Peyer's patch (tissue), 4 donors: ENCODE data around the gene ARFRP1. TPM values are rescaled to one million over a fixed set of nuclear protein-coding genes. Genes with fewer than 3 reads are reported as not detected.

Experiments
- DNase-seq, 3 donors: peaks; one replicate each; pipeline ENCODE4 v3.0.0-alpha.2; 2017 to 2019
- H3K27ac ChIP-seq, 4 donors: fragments of 200-600 bp; sonication (generic); one replicate each; pipeline ENCODE4 v1.5.1; 2016 to 2019
- H3K27me3 ChIP-seq, 2 donors: fragments of 200-600 bp; sonication (generic); one replicate each; pipeline ENCODE4 v1.5.1; 2019
- H3K36me3 ChIP-seq, 3 donors: fragments of 200-600 bp; sonication (generic); one replicate each; pipeline ENCODE4 v1.5.1; 2016 to 2019
- H3K4me1 ChIP-seq, 4 donors: fragments of 200-600 bp; sonication (generic); one replicate each; pipeline ENCODE4 v1.5.1; 2016 to 2019
- H3K4me3 ChIP-seq, 4 donors: fragments of 200-600 bp; sonication (generic); 1 replicate in 3 of 4; 2 replicates in 1 of 4; pipeline ENCODE4 v1.5.1; 2016 to 2019; ENCODE audit warnings: mild to moderate bottlenecking in 1 of 4
- H3K9me3 ChIP-seq, 4 donors: fragments of 200-600 bp; sonication (generic); one replicate each; pipeline ENCODE4 v1.5.1; 2016 to 2019; ENCODE audit warnings: mild to moderate bottlenecking in 1 of 4
- CTCF ChIP-seq, 6 experiments: fragments of 450-650 bp in 4 of 6; fragments of 200-600 bp in 2 of 6; sonication (generic) in 1 of 6; IDR thresholded peaks; one replicate each; pipeline ENCODE4 v1.5.1; 2017 to 2019; ENCODE audit warnings: antibody characterized with exemption in 6 of 6, mild to moderate bottlenecking in 3 of 6, moderate library complexity in 1 of 6
- POLR2A ChIP-seq, 2 donors: fragments of 450-650 bp; IDR thresholded peaks; one replicate each; pipeline ENCODE4 v1.5.1; 2017; ENCODE audit warnings: antibody characterized with exemption in 2 of 2, mild to moderate bottlenecking in 2 of 2, moderate library complexity in 2 of 2
- total RNA-seq, 4 donors: library from RNA; depleted of rRNA; stranded (reverse); fragments of >200 nt; gene quantifications; one replicate each; pipeline ENCODE4 v1.1.0, GENCODE V29; 2016

ARFRP1 gene
- total RNA-seq, 4 donors from 2014 or later: 39.1 to 67.6 (median 46.3) TPM

GRCh38 chr20:63679799-63680305, 27.9 kb downstream of the ARFRP1 start:
- Histone ChIP-seq H3K27ac (no peak overlapping the region), H3K4me1 (peaks cover 0 to 6% (median 0%) of the 10 kb centered on the region in 4 donors)

DNA sequence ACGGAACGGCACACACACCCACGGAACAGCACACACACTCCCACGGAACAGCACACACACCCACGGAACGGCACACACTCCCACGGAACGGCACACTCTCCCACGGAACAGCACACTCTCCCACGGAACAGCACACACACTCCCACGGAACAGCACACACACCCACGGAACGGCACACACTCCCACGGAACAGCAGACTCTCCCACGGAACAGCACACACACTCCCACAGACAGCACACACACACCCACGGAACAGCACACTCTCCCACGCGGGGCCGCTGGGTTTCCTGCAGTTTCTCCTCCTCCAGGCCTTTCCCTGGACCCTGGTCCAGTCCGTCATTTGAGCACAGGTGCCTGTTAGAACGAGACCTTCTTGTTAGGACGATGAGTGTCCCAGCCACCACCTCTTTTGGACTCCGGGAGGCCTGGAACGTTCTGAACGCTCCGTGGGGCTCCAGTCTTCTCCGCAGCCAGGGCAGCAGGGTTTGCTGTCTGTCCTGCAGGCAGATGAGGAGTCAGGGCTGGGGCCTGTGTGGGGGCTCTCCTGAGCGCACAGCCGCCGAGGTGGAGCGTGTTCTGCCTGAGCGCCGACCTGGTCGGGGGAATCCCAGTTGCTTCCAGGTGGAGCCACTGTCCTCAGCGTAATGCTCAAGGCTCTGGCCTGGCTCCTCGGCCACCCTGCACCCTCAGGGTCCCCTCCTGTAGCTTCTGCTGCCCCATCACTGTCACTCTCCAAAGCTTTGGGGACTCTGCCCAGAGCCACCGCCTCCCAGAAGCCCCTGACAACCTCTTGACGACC, 28.9 kb downstream of the ARFRP1 start:
- no peaks in the 10 kb centered on the region for H3K27me3 ChIP-seq
- peaks cover 0 to 6% (median 0%) of the 10 kb centered on the region in 4 donors for H3K4me1 ChIP-seq
- no peak overlapping the region for H3K4me3 ChIP-seq
- H3K36me3 ChIP-seq: peaks cover 0 to 28% (median 0%) of the 10 kb centered on the region in 3 donors
- no peak for DNase-seq
- no peaks in the 10 kb centered on the region for H3K9me3 ChIP-seq
- no peak for TF ChIP-seq POLR2A (IDR thresholded peaks at IDR 0.05)
- TF ChIP-seq CTCF (IDR thresholded peaks at IDR 0.05): no peak
- H3K27ac ChIP-seq: no peak overlapping the region

More at GRCh38 chr20:63679799-63680305, 27.9 kb downstream of the ARFRP1 start:
- Histone ChIP-seq H3K9me3 (no peaks in the 10 kb centered on the region), H3K36me3 (peaks cover 0 to 22% (median 0%) of the 10 kb centered on the region in 3 donors), H3K4me3 (no peak overlapping the region), H3K27me3 (no peaks in the 10 kb centered on the region)
- no peak for DNase-seq
- TF ChIP-seq CTCF (IDR thresholded peaks at IDR 0.05): no peak
- no peak for TF ChIP-seq POLR2A (IDR thresholded peaks at IDR 0.05)

GRCh38 chr20:63678071-63678470, 29.7 kb downstream of the ARFRP1 start:
- TF ChIP-seq POLR2A (IDR thresholded peaks at IDR 0.05): no peak
- no peak for TF ChIP-seq CTCF (IDR thresholded peaks at IDR 0.05)
- DNase-seq: no peak
- no peak overlapping the region for H3K27ac ChIP-seq
- H3K4me3 ChIP-seq: no peak overlapping the region
- H3K4me1 ChIP-seq: peaks cover 0 to 6% (median 0%) of the 10 kb centered on the region in 4 donors
- peaks cover 0 to 33% (median 0%) of the 10 kb centered on the region in 3 donors for H3K36me3 ChIP-seq
- no peaks in the 10 kb centered on the region for H3K27me3 ChIP-seq
- H3K9me3 ChIP-seq: no peaks in the 10 kb centered on the region

DNA sequence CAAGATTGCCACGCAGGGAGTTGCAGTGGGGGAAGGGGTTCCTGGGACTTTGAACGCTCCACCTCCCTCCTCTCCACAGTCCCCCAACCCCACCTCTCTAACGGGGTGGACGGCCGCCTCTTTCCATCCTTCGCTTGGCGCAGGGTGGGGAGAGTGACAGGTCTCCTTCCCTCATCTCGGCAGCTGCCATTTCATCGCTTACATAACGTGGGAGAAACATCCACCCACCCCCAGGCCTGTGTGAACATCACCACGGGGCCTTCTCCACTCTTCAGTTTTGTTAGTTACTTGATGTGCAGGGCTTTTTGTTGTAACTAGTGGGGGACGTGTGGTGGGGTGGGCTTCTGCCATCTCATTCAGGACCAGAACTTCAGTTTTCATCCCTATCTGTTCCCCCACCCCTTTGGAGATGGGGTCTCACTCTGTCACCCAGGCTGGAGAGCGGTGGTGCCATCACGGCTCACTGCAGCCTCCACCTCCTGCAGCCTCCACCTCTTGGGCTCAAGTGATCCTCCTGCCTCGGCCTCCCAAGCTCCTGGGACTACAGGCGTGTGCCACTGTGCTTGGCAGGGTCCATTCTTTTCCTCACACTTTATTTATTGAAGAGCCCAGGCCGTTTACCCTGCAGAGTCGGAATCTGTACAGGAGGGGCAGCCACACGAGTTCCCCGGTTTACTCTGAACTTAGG, 32.0 kb downstream of the ARFRP1 start:
- H3K9me3 ChIP-seq: no peaks in the 10 kb centered on the region
- TF ChIP-seq POLR2A (IDR thresholded peaks at IDR 0.05) (no peak), CTCF (IDR thresholded peaks at IDR 0.05) (no peak)
- H3K27me3 ChIP-seq: no peaks in the 10 kb centered on the region
- H3K36me3 ChIP-seq: peaks cover 0 to 38% (median 0%) of the 10 kb centered on the region in 3 donors
- H3K4me1 ChIP-seq: no peaks in the 10 kb centered on the region
- H3K27ac ChIP-seq: no peak overlapping the region
- DNase-seq: no peak
- H3K4me3 ChIP-seq: no peak overlapping the region

GRCh38 chr20:63673951-63674350, 33.8 kb downstream of the ARFRP1 start:
- Histone ChIP-seq H3K27ac (no peak overlapping the region), H3K36me3 (peaks cover 0 to 32% (median 0%) of the 10 kb centered on the region in 3 donors), H3K9me3 (no peaks in the 10 kb centered on the region), H3K4me1 (no peaks in the 10 kb centered on the region), H3K4me3 (no peak overlapping the region), H3K27me3 (no peaks in the 10 kb centered on the region)
- no peak for DNase-seq
- TF ChIP-seq POLR2A (IDR thresholded peaks at IDR 0.05) (no peak), CTCF (IDR thresholded peaks at IDR 0.05) (no peak)
